Fibroblast of pulmonary artery (primary cell): Measurements from ENCODE around the gene OR6B3.

Experiments used
- DNase-seq: peaks from one replicate; pipeline ENCODE4 v3.0.0-alpha.2; 2010; ENCODE audit warnings: low read depth
- H3K4me3 ChIP-seq: replicated peaks from 2 replicates; pipeline ENCODE4 v1.5.1; 2011; ENCODE audit warnings: low read depth, mild to moderate bottlenecking, control low read depth, low read length, moderate library complexity
- CTCF ChIP-seq: IDR thresholded peaks from 2 replicates; pipeline ENCODE4 v1.5.1; 2011; ENCODE audit warnings: mild to moderate bottlenecking, control low read depth, low read length, inconsistent platforms; ENCODE audit errors: missing control alignments

OR6B3 gene

GRCh38 chr2:240077442-240077841, 24.1 kb upstream of the OR6B3 start:
- TF ChIP-seq CTCF = no peak
- no peak overlapping the region for H3K4me3 ChIP-seq
- DNase-seq = no peak

- no peak for TF ChIP-seq CTCF
- no peak for DNase-seq
- H3K4me3 ChIP-seq = no peak overlapping the region
Measured at GRCh38 chr2:240074545-240074944, 21.2 kb upstream of the OR6B3 start.

- no peak for TF ChIP-seq CTCF
Measured at GRCh38 chr2:240070907-240071306, 17.6 kb upstream of the OR6B3 start.

GRCh38 chr2:240069829-240070228, 16.5 kb upstream of the OR6B3 start:
- H3K4me3 ChIP-seq = no peak overlapping the region
- TF ChIP-seq CTCF = no peak
- no peak for DNase-seq

More at GRCh38 chr2:240070907-240071306, 17.6 kb upstream of the OR6B3 start:
- H3K4me3 ChIP-seq = no peak overlapping the region
- DNase-seq = no peak

- no peak for TF ChIP-seq CTCF
- no peak overlapping the region for H3K4me3 ChIP-seq
- DNase-seq = no peak
Measured at GRCh38 chr2:240068193-240068592, 14.9 kb upstream of the OR6B3 start.

GRCh38 chr2:240066489-240066888, 13.2 kb upstream of the OR6B3 start:
- H3K4me3 ChIP-seq = no peak overlapping the region
- no peak for DNase-seq
- TF ChIP-seq CTCF = no peak

GRCh38 chr2:240064898-240065297, 11.6 kb upstream of the OR6B3 start:
- no peak for DNase-seq
- H3K4me3 ChIP-seq = no peak overlapping the region
- TF ChIP-seq CTCF = no peak
